Esophagus muscularis mucosa (tissue), 4 donors: ENCODE data around the gene SKIDA1. TPM values are rescaled to one million over a fixed set of nuclear protein-coding genes. Genes with fewer than 3 reads are reported as not detected.

Experiments
- DNase-seq: peaks from one replicate; pipeline ENCODE4 v3.0.0-alpha.2; 2017; ENCODE audit errors: extremely low spot score
- H3K27ac ChIP-seq, 4 donors: fragments of 200-600 bp; sonication (generic); replicated peaks in 1 of 4; 1 replicate in 3 of 4; 2 replicates in 1 of 4; pipeline ENCODE4 v1.5.1; 2016 to 2019; ENCODE audit warnings: mild to moderate bottlenecking in 1 of 4
- H3K27me3 ChIP-seq, 4 donors: fragments of 200-600 bp; sonication (generic); one replicate each; pipeline versions ENCODE4 v1.5.1 to v1.6.0; 2016 to 2019
- H3K36me3 ChIP-seq, 4 donors: fragments of 200-600 bp; sonication (generic); one replicate each; pipeline ENCODE4 v1.5.1; 2016 to 2019
- H3K4me1 ChIP-seq, 4 donors: fragments of 200-600 bp; sonication (generic); one replicate each; pipeline ENCODE4 v1.5.1; 2016 to 2019
- H3K4me3 ChIP-seq, 4 donors: fragments of 200-600 bp; sonication (generic); 1 replicate in 2 of 4; 2 replicates in 2 of 4; pipeline ENCODE4 v1.5.1; 2016 to 2019; ENCODE audit warnings: mild to moderate bottlenecking in 4 of 4, moderate library complexity in 1 of 4
- H3K9me3 ChIP-seq, 4 donors: fragments of 200-600 bp; sonication (generic); 1 replicate in 3 of 4; 2 replicates in 1 of 4; pipeline ENCODE4 v1.5.1; 2016 to 2019
- CTCF ChIP-seq, 3 experiments: fragments of 200-600 bp in 2 of 3; fragments of 450-650 bp in 1 of 3; sonication (generic) in 2 of 3; IDR thresholded peaks; one replicate each; pipeline ENCODE4 v1.5.1; 2017 to 2019; ENCODE audit warnings: antibody characterized with exemption in 3 of 3, mild to moderate bottlenecking in 2 of 3, moderate library complexity in 1 of 3
- EP300 ChIP-seq: sonication (generic); formaldehyde crosslinking; IDR thresholded peaks from one replicate; pipeline ENCODE4 v1.6.1; 2017; ENCODE audit warnings: antibody characterized with exemption
- POLR2A ChIP-seq: fragments of 450-650 bp; IDR thresholded peaks from one replicate; pipeline ENCODE4 v1.6.1; 2017; ENCODE audit warnings: antibody characterized with exemption, moderate library complexity, mild to moderate bottlenecking, low read depth
- POLR2AphosphoS5 ChIP-seq, 2 donors: sonication (generic); formaldehyde crosslinking; IDR thresholded peaks; one replicate each; pipeline ENCODE4 v1.6.1; 2017; ENCODE audit warnings: antibody characterized with exemption in 2 of 2
- WGBS: methylation state at CpG from one replicate; pipeline ENCODE4 v1.1.5; 2018; 5-methylcytosine and 5-hydroxymethylcytosine counted together
- intact Hi-C: fragments of 100-400 bp; cut with DNase I; formaldehyde crosslinking; loops from one replicate; pipeline ENCODE4 v1.15.1; 2023
- total RNA-seq, 4 donors: library from RNA; depleted of rRNA; stranded (reverse); fragments of >200 nt; gene quantifications; one replicate each; pipeline versions ENCODE4 v1.1.0 to v1.2.1, GENCODE V29; 2016

SKIDA1 gene
- total RNA-seq, 4 donors from 2014 or later, result 0.50 to 2.9 (median 1.2) TPM

DNA sequence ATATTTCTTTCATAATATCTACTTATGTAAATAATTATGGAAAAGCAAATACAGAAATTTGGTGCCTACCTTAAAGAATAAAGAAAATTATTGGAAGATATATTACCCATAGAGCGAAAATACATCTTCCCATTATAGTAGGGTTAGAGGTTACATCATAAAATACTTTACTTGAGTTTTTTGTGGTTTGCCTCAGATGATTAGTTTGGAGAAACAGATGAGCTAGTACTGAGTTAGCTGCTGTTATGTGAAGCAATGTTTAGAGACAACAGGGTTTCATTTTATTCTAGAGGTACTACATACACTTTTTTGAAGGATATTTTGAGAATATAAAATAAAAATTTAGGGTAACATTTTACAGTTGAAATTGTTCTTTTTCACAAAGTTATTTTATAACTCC lies 5.7 kb upstream of the SKIDA1 start:
- Histone ChIP-seq H3K9me3 (no peaks in the 10 kb centered on the region), H3K27me3 (no peaks in the 10 kb centered on the region), H3K4me3 (no peak overlapping the region), H3K36me3 (no peaks in the 10 kb centered on the region), H3K27ac (peak overlapping the region; percentile 95 to 98 (median 96)), H3K4me1 (peaks cover 14 to 51% (median 37%) of the 10 kb centered on the region in 4 donors)
- TF ChIP-seq EP300, result no peak
- TF ChIP-seq POLR2AphosphoS5 (IDR thresholded peaks at IDR 0.05), result no peak
- TF ChIP-seq CTCF (IDR thresholded peaks at IDR 0.05), result no peak
- TF ChIP-seq POLR2A, result no peak
- WGBS, result 68% methylated on average over 1 of the region's 1 CpG
- no peak for DNase-seq
- intact Hi-C loops, result loop anchor here (5.0 kb wide), 1 partner anchor 786 kb away; the partner anchor contains the start of gene COMMD3

GRCh38 chr10:21530641-21531040 lies 5.2 kb upstream of the SKIDA1 start:
- no peak for TF ChIP-seq POLR2AphosphoS5 (IDR thresholded peaks at IDR 0.05)
- no peak for TF ChIP-seq EP300
- no peak for TF ChIP-seq CTCF (IDR thresholded peaks at IDR 0.05)
- no peak for TF ChIP-seq POLR2A
- H3K36me3 ChIP-seq, result no peaks in the 10 kb centered on the region
- 89% methylated on average over 1 of the region's 1 CpG for WGBS
- peak overlapping the region; percentile 95 to 98 (median 96) for H3K27ac ChIP-seq
- no peak for DNase-seq
- H3K27me3 ChIP-seq, result no peaks in the 10 kb centered on the region
- H3K9me3 ChIP-seq, result no peaks in the 10 kb centered on the region
- peaks cover 14 to 46% (median 32%) of the 10 kb centered on the region in 4 donors for H3K4me1 ChIP-seq
- no peak overlapping the region for H3K4me3 ChIP-seq
- intact Hi-C loops, result loop anchor here (5.0 kb wide), 1 partner anchor 787 kb away; the partner anchor contains the start of gene COMMD3

DNA sequence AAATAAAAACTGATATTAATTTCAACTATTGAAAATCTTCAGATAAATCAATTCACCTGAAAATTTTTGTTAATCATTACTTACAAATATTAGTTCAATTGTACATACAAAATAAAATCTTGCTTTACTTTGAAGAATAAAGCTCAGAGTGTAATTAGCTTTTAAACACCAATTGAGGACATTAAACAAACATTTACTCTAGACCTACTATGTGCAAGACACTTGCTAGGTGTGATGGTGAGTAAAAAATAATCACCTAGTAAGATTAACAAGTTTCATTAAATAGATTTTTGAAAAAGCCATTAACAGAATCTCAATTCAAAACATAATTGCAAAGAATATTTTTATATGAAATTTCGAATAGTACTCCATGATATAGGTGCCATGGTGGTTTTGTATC lies 4.7 kb upstream of the SKIDA1 start:
- DNase-seq, result no peak
- Histone ChIP-seq H3K36me3 (no peaks in the 10 kb centered on the region), H3K4me3 (no peak overlapping the region), H3K9me3 (no peaks in the 10 kb centered on the region), H3K27me3 (no peaks in the 10 kb centered on the region), H3K4me1 (peaks cover 14 to 41% (median 30%) of the 10 kb centered on the region in 4 donors), H3K27ac (peak overlapping the region in 3 of 4 donors; percentile 96 to 98 (median 97))
- TF ChIP-seq EP300 (no peak), CTCF (IDR thresholded peaks at IDR 0.05) (no peak), POLR2AphosphoS5 (IDR thresholded peaks at IDR 0.05) (no peak), POLR2A (no peak)
- WGBS, result 100% methylated on average over 1 of the region's 1 CpG
- intact Hi-C loops, result loop anchor here (5.0 kb wide), 1 partner anchor 787 kb away; the partner anchor contains the start of gene COMMD3

GRCh38 chr10:21529032-21529910 lies 3.8 kb upstream of the SKIDA1 start:
- Histone ChIP-seq H3K9me3 (no peaks in the 10 kb centered on the region), H3K27me3 (no peaks in the 10 kb centered on the region), H3K4me3 (peak overlapping the region in 2 of 4 donors; percentile 79 to 83), H3K27ac (peak overlapping the region; percentile 97 to 99 (median 99)), H3K36me3 (no peaks in the 10 kb centered on the region), H3K4me1 (peaks cover 14 to 48% (median 36%) of the 10 kb centered on the region in 4 donors)
- intact Hi-C loops, result no loop called here
- TF ChIP-seq POLR2AphosphoS5 (IDR thresholded peaks at IDR 0.05), result no peak
- no peak for TF ChIP-seq CTCF (IDR thresholded peaks at IDR 0.05)
- TF ChIP-seq POLR2A, result no peak
- no peak for TF ChIP-seq EP300
- 76% methylated on average over 9 of the region's 9 CpGs for WGBS
- DNase-seq, result no peak
